HuH-7 (cell line): ENCODE results near the gene PTX4.

Experiments used
- DNase-seq: peaks from one replicate; pipeline ENCODE4 v3.0.0; 2011; ENCODE audit warnings: low spot score

The PTX4 gene

GRCh38 chr16:1488619-1489018 lies at the start of gene PTX4:
PTX4 (minus strand) TSS chr16:1488944; CDS start chr16:1488909, 35 bp downstream.
- DNase-seq, result no peak

GRCh38 chr16:1537763-1538289 lies 49.1 kb upstream of the PTX4 start:
- no peak for DNase-seq

GRCh38 chr16:1537138-1537577 lies 48.4 kb upstream of the PTX4 start:
- no peak for DNase-seq

- no peak for DNase-seq
Measured at GRCh38 chr16:1536601-1537000, 47.9 kb upstream of the PTX4 start.

GRCh38 chr16:1535391-1536291 lies 46.9 kb upstream of the PTX4 start:
- no peak for DNase-seq

GRCh38 chr16:1534021-1535020 lies 45.6 kb upstream of the PTX4 start:
- DNase-seq, result no peak

- DNase-seq, result no peak
Measured at GRCh38 chr16:1533443-1533951, 44.8 kb upstream of the PTX4 start, which contains the start of gene TMEM204. TMEM204 (plus strand) TSS chr16:1533666; CDS start chr16:1534276, 610 bp downstream.

GRCh38 chr16:1532771-1533170 lies 44.0 kb upstream of the PTX4 start:
- no peak for DNase-seq

GRCh38 chr16:1532081-1532760 lies 43.5 kb upstream of the PTX4 start:
- DNase-seq, result no peak

GRCh38 chr16:1531638-1531910 lies 42.8 kb upstream of the PTX4 start:
- DNase-seq, result no peak

GRCh38 chr16:1530883-1531637 lies 42.3 kb upstream of the PTX4 start:
- DNase-seq, result no peak

GRCh38 chr16:1530349-1530882 lies 41.7 kb upstream of the PTX4 start:
- no peak for DNase-seq

GRCh38 chr16:1528921-1529537 lies 40.3 kb upstream of the PTX4 start:
- DNase-seq, result no peak

- DNase-seq, result no peak
Measured at GRCh38 chr16:1527836-1528811, 39.4 kb upstream of the PTX4 start.

GRCh38 chr16:1526608-1527555 lies 38.1 kb upstream of the PTX4 start:
- DNase-seq, result no peak

GRCh38 chr16:1525871-1526607 lies 37.3 kb upstream of the PTX4 start:
- no peak for DNase-seq

- no peak for DNase-seq
Measured at GRCh38 chr16:1524366-1524765, 35.6 kb upstream of the PTX4 start.
